NCI-H1092 (cell line): ENCODE measurements around the gene CLEC3A.
"Not testable (repeated sequence)": the region's sequence is repeated elsewhere in the genome, so short reads cannot be mapped to it uniquely, and the experiment has no call there.

Experiments
- DNase-seq: peaks from one replicate; lab custom pipeline; 2025; lab: John Stamatoyannopoulos, UW

The CLEC3A gene

GRCh38 chr16:78034530-78034929 is 12.2 kb downstream of the CLEC3A start:
- no peak for DNase-seq

GRCh38 chr16:78035012-78035411 is 12.7 kb downstream of the CLEC3A start:
- DNase-seq = no peak

- no peak for DNase-seq
These were observed 18.0 kb downstream of the CLEC3A start for GRCh38 chr16:78040396-78040795.

- no peak for DNase-seq
These were observed 23.7 kb downstream of the CLEC3A start for GRCh38 chr16:78045865-78046581.

- DNase-seq = no peak
These were observed 26.0 kb downstream of the CLEC3A start for GRCh38 chr16:78048319-78048718.

GRCh38 chr16:78050734-78051400 is 28.5 kb downstream of the CLEC3A start:
- DNase-seq = no peak

GRCh38 chr16:78057803-78058564 is 35.6 kb downstream of the CLEC3A start:
- peak; percentile 43 for DNase-seq

GRCh38 chr16:78059806-78060205 is 37.5 kb downstream of the CLEC3A start:
- not testable (repeated sequence) for DNase-seq

- DNase-seq = no peak
These were observed 37.9 kb downstream of the CLEC3A start for GRCh38 chr16:78060295-78060694.

- DNase-seq = no peak
These were observed 38.5 kb downstream of the CLEC3A start for GRCh38 chr16:78060809-78061208.

GRCh38 chr16:78065319-78065718 is 43.0 kb downstream of the CLEC3A start:
- no peak for DNase-seq

- DNase-seq = no peak
These were observed 47.6 kb downstream of the CLEC3A start for GRCh38 chr16:78069913-78070312.

- no peak for DNase-seq
These were observed 49.9 kb downstream of the CLEC3A start for GRCh38 chr16:78072275-78072674.

GRCh38 chr16:78075800-78076199 is 53.5 kb downstream of the CLEC3A start:
- DNase-seq = no peak

- DNase-seq = no peak
These were observed 59.0 kb downstream of the CLEC3A start for GRCh38 chr16:78081341-78081740.
